ENCODE measurements around the gene PRX. TPM values are rescaled to one million over a fixed set of nuclear protein-coding genes. Genes with fewer than 3 reads are reported as not detected.
A peak's percentile ranks its signal among the peaks of the same experiment; 100 is the strongest.
"Not testable (repeated sequence)": the region's sequence is repeated elsewhere in the genome, so short reads cannot be mapped to it uniquely, and the experiment has no call there.

Gene PRX
- total RNA-seq, 1 donor from 2014 or later, result 0.96 TPM

GRCh38 chr19:40457048-40457447, 43.9 kb upstream of the PRX start:
- no peaks in the 10 kb centered on the region for H3K9me3 Mint-ChIP-seq (ENCODE audit: low read depth)
- TF ChIP-seq CTCF (IDR thresholded peaks at IDR 0.05; ENCODE audit: unreplicated experiment), result no peak
- H3K4me1 Mint-ChIP-seq (ENCODE audit: low read depth), result peaks cover 1% of the 10 kb centered on the region
- DNase-seq (ENCODE audit: low spot score, unreplicated experiment), result no peak
- H3K36me3 Mint-ChIP-seq (ENCODE audit: insufficient read depth), result no peaks in the 10 kb centered on the region
- no peaks in the 10 kb centered on the region for H3K27me3 Mint-ChIP-seq
- H3K27ac Mint-ChIP-seq, result no peak overlapping the region
- no peak overlapping the region for H3K4me3 Mint-ChIP-seq (ENCODE audit: low read depth)

GRCh38 chr19:40453943-40454342, 40.8 kb upstream of the PRX start:
- H3K4me3 Mint-ChIP-seq (ENCODE audit: low read depth); H3K27ac Mint-ChIP-seq; H3K27me3 Mint-ChIP-seq; H3K4me1 Mint-ChIP-seq (ENCODE audit: low read depth); H3K36me3 Mint-ChIP-seq (ENCODE audit: insufficient read depth); DNase-seq (ENCODE audit: low spot score, unreplicated experiment); H3K9me3 Mint-ChIP-seq (ENCODE audit: low read depth): not testable (repeated sequence)

GRCh38 chr19:40453151-40453735, 40.1 kb upstream of the PRX start:
- Mint-ChIP-seq H3K27me3 (no peaks in the 10 kb centered on the region), H3K27ac (no peak overlapping the region), H3K4me1 (ENCODE audit: low read depth) (peaks cover 1% of the 10 kb centered on the region), H3K9me3 (ENCODE audit: low read depth) (no peaks in the 10 kb centered on the region), H3K4me3 (ENCODE audit: low read depth) (no peak overlapping the region), H3K36me3 (ENCODE audit: insufficient read depth) (no peaks in the 10 kb centered on the region)
- no peak for DNase-seq (ENCODE audit: low spot score, unreplicated experiment)
- TF ChIP-seq CTCF (IDR thresholded peaks at IDR 0.05; ENCODE audit: unreplicated experiment), result no peak

GRCh38 chr19:40452016-40452415, 38.8 kb upstream of the PRX start:
- H3K9me3 Mint-ChIP-seq (ENCODE audit: low read depth), result no peaks in the 10 kb centered on the region
- H3K4me3 Mint-ChIP-seq (ENCODE audit: low read depth), result no peak overlapping the region
- no peaks in the 10 kb centered on the region for H3K36me3 Mint-ChIP-seq (ENCODE audit: insufficient read depth)
- H3K27ac Mint-ChIP-seq, result peak overlapping the region; percentile 85
- no peak for DNase-seq (ENCODE audit: low spot score, unreplicated experiment)
- TF ChIP-seq CTCF (IDR thresholded peaks at IDR 0.05; ENCODE audit: unreplicated experiment), result no peak
- peaks cover 1% of the 10 kb centered on the region for H3K4me1 Mint-ChIP-seq (ENCODE audit: low read depth)
- no peaks in the 10 kb centered on the region for H3K27me3 Mint-ChIP-seq

- Mint-ChIP-seq H3K4me1 (ENCODE audit: low read depth) (peaks cover 2% of the 10 kb centered on the region), H3K4me3 (ENCODE audit: low read depth) (no peak overlapping the region), H3K9me3 (ENCODE audit: low read depth) (no peaks in the 10 kb centered on the region), H3K27ac (no peak overlapping the region), H3K36me3 (ENCODE audit: insufficient read depth) (no peaks in the 10 kb centered on the region), H3K27me3 (no peaks in the 10 kb centered on the region)
- TF ChIP-seq CTCF (IDR thresholded peaks at IDR 0.05; ENCODE audit: unreplicated experiment), result no peak
- DNase-seq (ENCODE audit: low spot score, unreplicated experiment), result no peak
These were observed 37.5 kb upstream of the PRX start for GRCh38 chr19:40450664-40451063.

- Mint-ChIP-seq H3K9me3 (ENCODE audit: low read depth) (no peaks in the 10 kb centered on the region), H3K36me3 (ENCODE audit: insufficient read depth) (no peaks in the 10 kb centered on the region), H3K4me3 (ENCODE audit: low read depth) (no peak overlapping the region), H3K27ac (no peak overlapping the region), H3K4me1 (ENCODE audit: low read depth) (peaks cover 8% of the 10 kb centered on the region), H3K27me3 (no peaks in the 10 kb centered on the region)
- TF ChIP-seq CTCF (IDR thresholded peaks at IDR 0.05; ENCODE audit: unreplicated experiment), result no peak
- DNase-seq (ENCODE audit: low spot score, unreplicated experiment), result no peak
These were observed 36.3 kb upstream of the PRX start for GRCh38 chr19:40449506-40449905.

All from progenitor cell of endocrine pancreas (in vitro differentiated cells).